HL-60 (cell line): ENCODE results near the gene FUT8.

Experiments used
- DNase-seq, 2 experiments: peaks; one replicate each; pipeline ENCODE4 v3.0.0-alpha.2; 2010 to 2020; ENCODE audit warnings: low read depth in 1 of 2, low spot score in 1 of 2
- H3K27ac ChIP-seq: fragments of 250-450 bp; sonication (Bioruptor Pico); replicated peaks from 2 replicates; pipeline ENCODE4 v1.5.1; 2020; ENCODE audit warnings: mild to moderate bottlenecking, moderate library complexity
- H3K27me3 ChIP-seq: fragments of 250-450 bp; sonication (Bioruptor Pico); 2 replicates; pipeline ENCODE4 v1.5.1; 2021; ENCODE audit warnings: mild to moderate bottlenecking, moderate library complexity; ENCODE audit not compliant: insufficient read depth, poor library complexity, severe bottlenecking
- H3K4me3 ChIP-seq: replicated peaks from 2 replicates; pipeline ENCODE4 v1.5.1; 2011; ENCODE audit warnings: mild to moderate bottlenecking, control low read depth, low read length; ENCODE audit not compliant: insufficient read depth
- CTCF ChIP-seq: IDR thresholded peaks from one replicate; pipeline ENCODE4 v1.5.1; 2011; ENCODE audit warnings: low read length, control low read depth, inconsistent platforms; ENCODE audit not compliant: insufficient read depth
- GABPA ChIP-seq: IDR thresholded peaks from 2 replicates; pipeline ENCODE4 v1.6.1; 2012; ENCODE audit warnings: low read depth
- POLR2AphosphoS5 ChIP-seq: IDR thresholded peaks from 2 replicates; pipeline ENCODE4 v1.6.1; 2012; ENCODE audit warnings: low read depth
- REST ChIP-seq: IDR thresholded peaks from 2 replicates; pipeline ENCODE4 v1.6.1; 2012; ENCODE audit warnings: low read depth; ENCODE audit not compliant: insufficient replicate concordance
- SPI1 ChIP-seq: IDR thresholded peaks from 2 replicates; pipeline ENCODE4 v1.6.1; 2012; ENCODE audit warnings: low read depth, mild to moderate bottlenecking, borderline replicate concordance

The FUT8 gene

GRCh38 chr14:65753061-65753460, 340.5 kb downstream of the FUT8 start:
- no peak for DNase-seq
- Histone ChIP-seq H3K4me3 (no peak overlapping the region), H3K27me3 (no peaks in the 10 kb centered on the region), H3K27ac (no peak overlapping the region)
- TF ChIP-seq CTCF (no peak), GABPA (no peak), POLR2AphosphoS5 (no peak), REST (no peak), SPI1 (no peak)

- H3K27me3 ChIP-seq = no peaks in the 10 kb centered on the region
- DNase-seq = no peak
- TF ChIP-seq SPI1 (no peak), CTCF (no peak), POLR2AphosphoS5 (no peak)
- H3K4me3 ChIP-seq = no peak overlapping the region
- H3K27ac ChIP-seq = no peak overlapping the region
Observed at GRCh38 chr14:65755331-65755730, 342.8 kb downstream of the FUT8 start.

- H3K27ac ChIP-seq = no peak overlapping the region
- no peaks in the 10 kb centered on the region for H3K27me3 ChIP-seq
- TF ChIP-seq POLR2AphosphoS5 = no peak
- no peak for TF ChIP-seq REST
- no peak for TF ChIP-seq CTCF
- no peak for TF ChIP-seq SPI1
- no peak for TF ChIP-seq GABPA
- H3K4me3 ChIP-seq = no peak overlapping the region
- no peak for DNase-seq
Observed at GRCh38 chr14:65756880-65757279, 344.4 kb downstream of the FUT8 start.

GRCh38 chr14:65769151-65769550, 356.6 kb downstream of the FUT8 start:
- DNase-seq = no peak
- no peak overlapping the region for H3K27ac ChIP-seq
- TF ChIP-seq REST (no peak), CTCF (no peak), GABPA (no peak), SPI1 (no peak), POLR2AphosphoS5 (no peak)
- H3K4me3 ChIP-seq = no peak overlapping the region
- no peaks in the 10 kb centered on the region for H3K27me3 ChIP-seq
